Stimulated activated CD4-positive, alpha-beta T cell treated with anti-CD3 and anti-CD28 coated beads, Interleukin-2, amount 100 ng/mL, for 4 hours (primary cell): ENCODE measurements around the gene UQCRC2.
"Not testable (repeated sequence)": the region's sequence is repeated elsewhere in the genome, so short reads cannot be mapped to it uniquely, and the experiment has no call there.

Experiments used
- DNase-seq: peaks from one replicate; pipeline ENCODE4 v3.0.0-alpha.2; 2020; ENCODE audit warnings: low read depth

UQCRC2 gene

GRCh38 chr16:21952793-21953540 is at the start of gene UQCRC2:
Gene UQCRC2 (plus strand): TSS chr16:21953361. CDS start chr16:21953424, 63 bp downstream.
- DNase-seq: peak; percentile 80

DNA sequence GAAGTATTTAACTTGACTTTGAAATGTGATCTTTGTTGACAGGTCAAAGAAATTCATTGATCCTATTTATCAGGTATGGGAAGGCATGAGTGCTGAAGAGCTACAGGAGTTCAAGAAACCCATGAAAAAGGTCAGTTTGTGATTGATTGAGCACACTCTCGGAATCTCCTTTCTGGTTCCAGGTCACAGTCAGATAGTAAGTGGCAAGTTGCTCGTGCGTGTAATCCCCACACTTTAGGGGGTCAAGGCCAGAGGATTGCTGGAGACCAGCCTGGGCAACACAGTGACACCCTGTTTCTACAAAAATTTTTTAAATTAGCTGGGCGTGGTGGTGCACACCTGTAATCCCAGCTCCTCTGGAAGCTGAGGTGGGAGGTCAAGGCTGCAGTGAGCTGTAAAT is 20.5 kb upstream of the UQCRC2 start:
- not testable (repeated sequence) for DNase-seq

GRCh38 chr16:21933316-21933715 is 19.8 kb upstream of the UQCRC2 start:
- DNase-seq: not testable (repeated sequence)

DNA sequence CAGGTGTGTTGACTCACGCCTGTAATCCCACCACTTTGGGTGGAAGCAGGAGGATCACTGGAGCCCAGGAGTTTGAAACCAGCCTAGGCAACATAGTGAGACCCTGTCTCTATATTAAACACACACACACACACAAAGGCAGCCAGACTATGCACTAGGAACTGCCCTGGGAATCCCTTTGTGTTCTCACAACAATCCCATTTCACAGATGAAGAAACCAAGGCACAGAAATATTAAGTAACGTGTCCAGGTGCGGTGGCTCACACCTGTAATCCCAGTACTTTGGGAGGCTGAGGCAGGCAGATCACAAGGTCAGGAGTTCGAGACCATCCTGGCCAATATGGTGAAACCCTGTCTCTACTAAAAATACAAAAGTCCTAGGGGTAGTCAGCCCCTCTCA is 19.4 kb upstream of the UQCRC2 start:
- not testable (repeated sequence) for DNase-seq

DNA sequence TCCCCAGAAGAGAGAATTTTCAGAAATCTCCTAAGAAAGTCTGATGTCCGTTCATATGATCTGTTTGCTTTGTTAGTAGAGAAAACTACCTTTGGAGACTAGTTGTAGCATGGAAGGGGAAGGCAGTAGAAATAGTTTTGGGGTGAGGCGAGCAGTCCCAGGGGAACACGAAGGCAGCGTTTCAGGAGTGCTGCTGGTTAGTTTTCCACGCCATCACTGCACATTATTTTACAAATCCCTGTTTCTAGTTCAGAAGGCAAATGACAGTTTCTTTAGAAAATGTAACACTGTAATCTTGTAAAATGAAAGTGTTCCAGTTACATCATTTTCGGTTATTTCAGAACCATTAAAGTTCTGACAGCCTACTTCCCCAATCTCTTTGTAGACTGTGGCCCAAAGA is 16.9 kb upstream of the UQCRC2 start:
- not testable (repeated sequence) for DNase-seq

GRCh38 chr16:21937336-21937829 is 15.8 kb upstream of the UQCRC2 start:
- DNase-seq: no peak

DNA sequence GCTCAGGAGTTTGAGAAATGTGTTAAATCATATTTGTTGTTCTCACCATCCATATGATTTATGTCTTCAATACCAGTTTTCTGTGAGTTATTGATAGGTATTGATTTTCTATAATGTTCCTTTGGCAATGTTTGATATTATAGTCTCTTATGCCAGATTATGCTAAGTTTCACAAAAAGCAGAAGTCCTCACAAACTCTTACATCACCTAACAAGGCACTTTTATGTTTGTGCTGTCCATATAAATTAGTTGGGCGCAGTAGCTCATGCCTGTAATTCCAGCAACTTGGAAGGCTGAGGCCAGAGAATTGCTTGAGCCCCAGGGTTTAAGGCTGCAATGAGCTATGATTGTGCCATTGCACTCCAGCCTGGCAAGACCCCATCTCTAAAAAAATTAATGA is 12.6 kb upstream of the UQCRC2 start:
- DNase-seq: no peak

DNA sequence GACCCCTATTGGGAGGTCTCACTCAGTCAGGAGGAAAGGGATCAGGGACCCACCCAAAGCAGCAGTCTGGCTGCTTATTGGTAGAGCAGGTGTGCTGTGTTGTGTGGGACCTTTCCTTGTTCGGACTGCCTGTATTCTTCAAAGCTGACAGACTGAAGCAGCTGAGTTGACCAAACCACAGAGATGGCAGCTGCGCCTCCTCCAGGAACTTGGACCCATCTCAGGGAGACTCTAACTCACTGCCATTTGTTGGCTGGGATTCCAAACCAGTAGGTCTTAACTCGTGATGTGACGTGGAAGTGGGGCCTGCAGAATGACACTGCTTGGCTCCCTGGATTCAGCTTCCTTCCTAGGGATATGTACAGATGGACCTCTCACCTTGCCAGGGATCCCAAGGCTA is 9.6 kb upstream of the UQCRC2 start:
- no peak for DNase-seq

GRCh38 chr16:21946889-21947635 is 6.1 kb upstream of the UQCRC2 start:
- no peak for DNase-seq

DNA sequence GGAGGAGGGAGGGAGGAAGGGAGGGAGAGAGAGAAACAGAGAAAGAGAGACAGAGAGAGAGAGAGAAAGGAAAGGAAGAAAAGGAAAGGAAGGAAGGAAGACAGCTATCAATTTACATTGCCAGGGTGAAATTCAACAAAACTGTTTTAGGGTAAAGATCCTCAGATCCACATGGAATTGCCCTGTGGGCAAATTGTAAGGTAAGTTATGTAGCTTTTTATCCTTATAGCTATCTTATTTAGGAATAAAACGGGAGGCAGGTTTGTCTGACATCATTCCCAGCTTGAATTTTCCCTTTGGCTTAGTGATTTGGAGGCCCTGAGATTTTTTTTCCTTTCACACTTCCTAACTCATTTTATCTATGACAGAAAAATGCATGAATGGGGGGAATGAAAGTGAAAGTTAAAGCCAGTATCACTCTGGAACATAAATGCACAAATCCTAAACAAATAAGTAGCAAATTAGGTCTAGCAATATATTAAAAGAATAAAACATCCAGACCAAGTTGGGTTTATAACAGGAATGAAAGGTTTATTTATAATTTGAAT is 3.4 kb upstream of the UQCRC2 start:
- no peak for DNase-seq

- no peak for DNase-seq
These were observed 2.2 kb upstream of the UQCRC2 start for GRCh38 chr16:21950782-21951521.

GRCh38 chr16:21952040-21952792 is 945 bp upstream of the UQCRC2 start:
- peak; percentile 68 for DNase-seq

DNA sequence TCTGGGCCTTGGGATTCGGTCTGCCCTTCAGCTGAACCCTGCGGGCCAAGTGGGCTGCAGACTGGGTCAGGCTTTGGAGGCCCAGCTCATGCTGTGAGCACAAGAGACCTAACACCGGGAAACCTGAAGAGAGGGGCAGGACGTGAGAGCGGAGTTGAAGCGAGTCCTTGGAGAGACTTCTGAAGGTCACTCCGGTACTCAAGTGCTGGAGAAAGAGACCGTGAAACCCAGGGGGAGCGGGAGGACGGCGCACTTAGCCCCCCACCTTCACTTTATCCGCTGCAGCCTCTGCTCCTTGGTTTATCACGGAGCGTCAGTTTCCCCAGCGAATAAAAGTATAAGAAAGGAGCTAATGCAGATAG is 361 bp downstream of the UQCRC2 start:
- no peak for DNase-seq

DNA sequence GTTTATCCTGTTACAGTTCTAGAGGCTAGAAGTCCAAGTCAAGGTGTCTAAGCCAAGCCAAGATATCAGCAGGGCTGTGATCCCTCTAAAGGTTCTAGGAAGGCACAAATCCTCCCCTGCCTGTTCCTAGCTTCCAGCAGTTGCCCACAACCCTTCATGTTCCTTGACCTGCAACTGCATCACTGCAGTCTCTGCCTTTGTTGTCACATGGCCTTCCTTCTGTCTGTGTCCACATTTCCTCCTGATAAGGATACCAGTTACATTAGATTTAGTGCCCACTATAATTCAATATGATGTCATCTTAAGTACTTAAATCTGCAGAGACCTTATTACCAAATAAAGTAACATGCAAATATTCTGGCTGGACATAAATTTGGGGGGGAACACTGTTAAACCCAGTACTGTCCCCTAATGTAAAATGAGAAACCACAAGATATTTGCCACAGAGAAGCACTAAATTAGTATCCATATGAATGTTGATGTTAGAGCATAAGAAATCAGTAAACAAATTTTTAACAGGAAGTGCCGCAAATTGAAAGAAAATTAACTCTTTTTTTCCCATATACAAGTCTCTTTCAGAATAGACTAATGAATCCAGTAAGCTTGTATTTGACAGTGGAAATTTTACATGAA is 4.7 kb downstream of the UQCRC2 start:
- DNase-seq: no peak

DNA sequence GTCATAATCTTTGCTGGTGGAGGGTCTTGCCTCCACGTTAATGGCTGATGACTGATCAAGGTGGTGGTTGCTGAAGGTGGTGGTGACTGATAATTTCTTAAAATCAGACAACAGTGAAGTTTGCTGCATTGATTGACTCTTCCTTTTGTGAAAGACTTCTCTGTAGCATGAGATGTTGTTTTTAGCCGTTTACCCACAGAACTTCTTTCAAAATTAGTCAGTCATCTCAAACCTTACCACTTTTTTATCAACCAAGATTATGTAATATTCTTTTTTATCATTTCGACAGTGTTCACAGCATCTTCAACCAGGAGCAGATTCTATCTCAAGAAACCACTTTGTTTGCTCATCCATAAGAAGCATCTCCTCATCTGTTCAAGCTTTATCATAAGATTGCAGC is 5.9 kb downstream of the UQCRC2 start:
- no peak for DNase-seq

DNA sequence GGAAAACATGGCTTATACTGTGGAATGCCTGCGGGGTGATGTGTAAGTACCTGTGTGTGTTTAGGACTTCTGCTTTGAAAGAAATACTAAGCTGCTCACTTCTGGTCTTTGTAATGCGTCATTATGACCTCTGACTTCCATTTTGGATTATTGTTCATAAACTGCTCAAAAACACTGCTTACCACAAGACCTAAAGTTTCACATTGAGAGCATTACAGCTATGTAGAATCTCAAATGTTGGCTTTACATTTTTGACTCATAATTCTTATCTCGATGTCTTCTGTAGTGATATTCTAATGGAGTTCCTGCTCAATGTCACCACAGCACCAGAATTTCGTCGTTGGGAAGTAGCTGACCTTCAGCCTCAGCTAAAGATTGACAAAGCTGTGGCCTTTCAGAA is 9.3 kb downstream of the UQCRC2 start:
- DNase-seq: no peak

DNA sequence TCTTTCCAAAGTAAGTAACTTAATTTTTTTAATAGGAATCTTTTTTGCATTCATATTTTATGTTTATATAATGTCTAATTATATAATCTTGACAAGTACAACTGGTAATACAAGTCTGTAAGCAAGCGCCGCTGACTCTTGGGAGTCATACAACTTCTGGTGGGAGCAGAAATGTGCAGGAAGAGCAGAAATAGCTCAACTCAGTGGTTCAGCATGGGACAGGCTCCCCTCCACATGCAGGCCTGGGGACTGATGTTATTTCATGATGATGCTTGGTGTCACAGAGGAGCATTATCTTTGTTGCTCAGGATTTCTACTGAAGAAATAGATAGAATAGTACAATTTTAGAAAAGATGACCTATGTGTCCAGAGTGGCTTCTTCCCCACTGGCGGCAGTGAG is 10.7 kb downstream of the UQCRC2 start:
- no peak for DNase-seq

- DNase-seq: no peak
These were observed 11.2 kb downstream of the UQCRC2 start for GRCh38 chr16:21964353-21964752.

DNA sequence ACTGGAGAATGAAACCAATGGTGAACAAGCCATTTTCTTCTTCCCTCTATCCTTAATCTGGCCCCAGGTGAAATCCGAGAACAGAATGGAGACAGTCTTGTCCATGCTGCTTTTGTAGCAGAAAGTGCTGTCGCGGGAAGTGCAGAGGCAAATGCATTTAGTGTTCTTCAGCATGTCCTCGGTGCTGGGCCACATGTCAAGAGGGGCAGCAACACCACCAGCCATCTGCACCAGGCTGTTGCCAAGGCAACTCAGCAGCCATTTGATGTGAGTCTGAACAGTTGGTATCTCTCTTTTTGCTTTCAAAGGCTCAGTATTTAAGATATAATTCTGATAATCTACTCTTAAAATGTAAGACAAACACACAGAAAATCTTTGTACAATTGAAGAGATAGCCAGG is 18.7 kb downstream of the UQCRC2 start:
- no peak for DNase-seq

DNA sequence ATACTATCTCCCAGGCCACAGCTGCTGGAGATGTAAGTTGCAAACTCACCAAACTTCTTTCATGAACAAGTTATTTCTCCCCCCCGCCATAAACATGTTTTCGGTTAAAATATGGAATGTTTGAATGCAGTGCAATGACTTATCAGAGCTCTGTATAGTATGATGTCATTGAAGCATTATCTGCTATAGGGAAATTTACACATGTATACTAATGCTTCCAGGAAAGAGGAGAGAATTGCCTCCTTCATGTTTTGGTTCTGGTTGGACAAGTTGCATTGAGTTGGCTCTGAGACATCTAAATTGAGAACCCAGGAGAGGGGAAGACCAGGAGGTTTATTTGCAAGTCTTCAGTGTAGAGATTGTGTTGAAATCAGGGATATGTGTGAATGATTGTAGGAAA is 20.8 kb downstream of the UQCRC2 start:
- no peak for DNase-seq

DNA sequence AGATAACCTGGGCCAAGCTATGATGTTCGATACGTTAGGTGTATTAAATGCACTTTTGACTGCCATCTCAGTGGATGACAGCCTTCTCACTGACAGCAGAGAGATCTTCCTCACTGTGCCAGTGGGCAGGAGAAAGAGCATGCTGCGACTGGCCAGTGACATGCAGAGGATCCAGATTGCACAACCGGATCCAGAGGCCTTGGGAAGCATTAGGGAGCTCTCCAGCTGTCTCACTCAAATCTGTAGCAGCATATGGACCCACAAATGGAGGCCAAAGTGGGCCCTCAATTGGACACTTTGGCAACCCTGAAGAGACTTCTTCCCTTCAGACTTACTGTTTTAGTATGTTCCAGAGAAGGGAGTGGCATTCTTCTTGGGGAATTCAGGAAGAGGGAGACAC is 26.9 kb downstream of the UQCRC2 start:
- no peak for DNase-seq
